NCI-H128 (cell line): ENCODE measurements around the gene GABBR1.

ENCODE experiments used
- DNase-seq: peaks from one replicate; lab custom pipeline; 2025; ENCODE audit not compliant: unreplicated experiment; lab: John Stamatoyannopoulos, UW

The GABBR1 gene

GRCh38 chr6:29624520-29624961, 8.4 kb downstream of the GABBR1 start:
- DNase-seq = no peak

- no peak for DNase-seq
Measured at GRCh38 chr6:29620630-29621029, 12.4 kb downstream of the GABBR1 start.

GRCh38 chr6:29619578-29620160, 13.3 kb downstream of the GABBR1 start:
- no peak for DNase-seq

GRCh38 chr6:29617782-29618554, 15.0 kb downstream of the GABBR1 start:
- DNase-seq = no peak

- DNase-seq = no peak
Measured at GRCh38 chr6:29611426-29611825, 21.6 kb downstream of the GABBR1 start.

GRCh38 chr6:29610540-29610939, 22.4 kb downstream of the GABBR1 start:
- no peak for DNase-seq

- DNase-seq = no peak
Measured at GRCh38 chr6:29608131-29608530, 24.9 kb downstream of the GABBR1 start.

GRCh38 chr6:29603930-29604329, 29.1 kb downstream of the GABBR1 start:
- DNase-seq = no peak

GRCh38 chr6:29603456-29603855, 29.5 kb downstream of the GABBR1 start:
- no peak for DNase-seq

- no peak for DNase-seq
Measured at GRCh38 chr6:29602564-29603361, 30.2 kb downstream of the GABBR1 start.

GRCh38 chr6:29598172-29598747, 34.7 kb downstream of the GABBR1 start:
- no peak for DNase-seq

- no peak for DNase-seq
Measured at GRCh38 chr6:29597184-29597583, 35.8 kb downstream of the GABBR1 start.

GRCh38 chr6:29596381-29596900, 36.5 kb downstream of the GABBR1 start:
- no peak for DNase-seq

GRCh38 chr6:29593199-29593855, 39.7 kb downstream of the GABBR1 start:
- DNase-seq = no peak

- DNase-seq = no peak
Measured at GRCh38 chr6:29591677-29592076, 41.3 kb downstream of the GABBR1 start.

- no peak for DNase-seq
Measured at GRCh38 chr6:29590218-29590808, 42.7 kb downstream of the GABBR1 start.

GRCh38 chr6:29589423-29590048, 43.4 kb downstream of the GABBR1 start:
- no peak for DNase-seq

GRCh38 chr6:29584821-29585220, 48.2 kb downstream of the GABBR1 start, which contains the start of gene OR2H2:
OR2H2 (plus strand) TSS chr6:29585121; CDS start chr6:29587945, 2,824 bp downstream.
- no peak for DNase-seq

- DNase-seq = no peak
Measured at GRCh38 chr6:29577544-29577943, 55.4 kb downstream of the GABBR1 start.

GRCh38 chr6:29576056-29576455, 56.9 kb downstream of the GABBR1 start:
- no peak for DNase-seq
